ENCODE data around the gene MGAT5B.
"Not testable (repeated sequence)": the region's sequence is repeated elsewhere in the genome, so short reads cannot be mapped to it uniquely, and the experiment has no call there.

The MGAT5B gene

DNA sequence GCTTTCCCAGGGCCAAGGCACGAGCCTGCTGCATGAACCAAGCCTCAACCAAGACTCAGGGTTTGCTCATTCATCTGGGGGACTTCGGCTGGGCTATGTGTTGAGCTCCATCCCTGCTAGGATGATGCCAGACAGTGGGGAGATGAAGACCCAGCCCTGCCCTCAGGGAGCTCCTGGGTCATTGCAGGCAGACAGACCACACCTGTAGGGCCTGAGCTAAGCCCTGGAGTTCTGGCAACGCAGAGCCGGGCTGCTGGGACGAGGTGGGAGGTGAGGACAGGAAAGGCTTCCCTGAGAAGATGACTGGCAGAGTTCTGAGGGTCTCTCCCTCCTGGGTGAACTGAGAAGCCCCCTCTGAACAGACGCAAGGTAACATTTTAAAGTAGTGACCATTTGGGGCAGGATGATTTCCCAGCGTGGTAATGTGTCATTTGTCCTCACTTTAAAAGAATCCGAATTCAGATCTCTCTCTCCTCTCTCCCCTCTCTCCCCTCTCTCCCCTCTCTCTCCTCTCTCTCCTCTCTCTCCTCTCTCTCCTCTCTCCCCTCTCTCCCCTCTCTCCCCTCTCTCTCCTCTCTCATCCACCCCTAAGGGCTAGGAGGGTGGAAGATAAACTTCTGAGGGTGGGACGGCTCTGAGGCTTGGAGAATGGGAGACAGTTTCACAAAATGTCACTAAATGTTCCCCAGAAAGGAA is 98.4 kb downstream of the MGAT5B start:
- no peaks in the 10 kb centered on the region for H3K9me3 ChIP-seq (ENCODE audit: control insufficient read depth in 5 of 5, low read length in 5 of 5)
- H3K27me3 ChIP-seq (ENCODE audit: control insufficient read depth in 5 of 5, insufficient read depth in 4 of 5, low read length in 5 of 5): peaks cover 21 to 47% (median 44%) of the 10 kb centered on the region in 5 donors
- H3K9ac ChIP-seq (ENCODE audit: low read length in 5 of 5): no peak overlapping the region
- H3K27ac ChIP-seq (ENCODE audit: low read depth, low read length): no peak overlapping the region
- no peaks in the 10 kb centered on the region for H3K36me3 ChIP-seq (ENCODE audit: control insufficient read depth in 5 of 5, insufficient read depth in 5 of 5, low read length in 5 of 5)
- peaks cover 0 to 12% (median 11%) of the 10 kb centered on the region in 5 donors for H3K4me1 ChIP-seq (ENCODE audit: control insufficient read depth in 5 of 5, insufficient read depth in 5 of 5, low read length in 5 of 5)
- no peak overlapping the region for H3K4me3 ChIP-seq (ENCODE audit: low read depth in 1 of 5, low read length in 5 of 5)

GRCh38 chr17:76967762-76968161 is 99.6 kb downstream of the MGAT5B start:
- Histone ChIP-seq H3K4me1 (ENCODE audit: control insufficient read depth in 5 of 5, insufficient read depth in 5 of 5, low read length in 5 of 5) (peaks cover 0 to 12% (median 11%) of the 10 kb centered on the region in 5 donors), H3K9me3 (ENCODE audit: control insufficient read depth in 5 of 5, low read length in 5 of 5) (no peaks in the 10 kb centered on the region), H3K4me3 (ENCODE audit: low read depth in 1 of 5, low read length in 5 of 5) (no peak overlapping the region), H3K36me3 (ENCODE audit: control insufficient read depth in 5 of 5, insufficient read depth in 5 of 5, low read length in 5 of 5) (no peaks in the 10 kb centered on the region), H3K27ac (ENCODE audit: low read depth, low read length) (no peak overlapping the region), H3K9ac (ENCODE audit: low read length in 5 of 5) (no peak overlapping the region), H3K27me3 (ENCODE audit: control insufficient read depth in 5 of 5, insufficient read depth in 4 of 5, low read length in 5 of 5) (peaks cover 24 to 45% (median 44%) of the 10 kb centered on the region in 5 donors)

DNA sequence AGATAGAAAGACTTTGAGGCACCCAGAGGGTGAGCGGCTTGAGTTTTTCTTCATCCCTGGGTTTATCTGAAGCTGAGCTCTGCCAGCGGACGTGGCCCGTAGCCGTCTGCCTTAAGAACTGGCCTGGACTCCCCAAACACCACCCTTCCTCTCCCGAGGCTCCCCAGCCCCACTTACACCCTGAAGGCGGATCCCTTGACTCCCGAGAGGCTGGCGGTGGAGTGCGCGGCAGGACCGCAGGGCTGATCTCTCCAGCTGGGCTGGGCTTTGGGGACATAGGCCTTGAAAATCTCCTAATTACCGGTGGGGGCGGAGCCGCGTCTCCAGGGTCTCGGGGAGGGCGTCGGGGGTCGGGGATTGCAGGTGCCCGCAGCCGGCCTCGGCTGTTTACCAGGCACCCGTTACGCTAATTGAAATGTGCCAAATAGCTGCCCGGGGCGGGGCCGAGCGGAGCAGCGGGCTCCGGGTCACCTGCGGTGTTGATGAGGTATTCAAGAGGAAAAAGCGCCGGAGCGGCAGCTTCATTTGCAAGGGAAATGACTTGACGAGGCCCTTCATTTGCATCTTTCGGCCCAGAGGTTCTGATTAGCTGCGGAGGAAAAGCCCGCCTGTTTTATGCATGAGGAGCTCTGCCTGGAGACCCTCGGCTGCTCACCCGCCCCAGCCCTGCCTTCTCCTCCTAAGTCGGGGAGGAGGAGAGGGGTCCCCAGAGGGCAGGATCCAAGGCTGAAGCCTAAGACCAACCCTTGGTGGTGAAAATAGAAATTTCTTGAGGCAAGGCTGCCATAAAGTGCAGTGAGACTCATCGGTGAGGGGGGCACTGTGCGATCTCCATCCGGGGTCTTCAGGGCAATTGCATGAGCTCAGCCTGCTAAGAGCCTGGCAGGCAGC is 100.7 kb downstream of the MGAT5B start:
- no peak overlapping the region for H3K27ac ChIP-seq (ENCODE audit: low read depth, low read length)
- H3K9ac ChIP-seq (ENCODE audit: low read length in 5 of 5): no peak overlapping the region
- H3K27me3 ChIP-seq (ENCODE audit: control insufficient read depth in 5 of 5, insufficient read depth in 4 of 5, low read length in 5 of 5): peaks cover 21 to 43% (median 41%) of the 10 kb centered on the region in 5 donors
- H3K4me1 ChIP-seq (ENCODE audit: control insufficient read depth in 5 of 5, insufficient read depth in 5 of 5, low read length in 5 of 5): peaks cover 0 to 12% (median 11%) of the 10 kb centered on the region in 5 donors
- H3K4me3 ChIP-seq (ENCODE audit: low read depth in 1 of 5, low read length in 5 of 5): peak overlapping the region in 4 of 5 donors; percentile 19 to 53 (median 38)
- H3K9me3 ChIP-seq (ENCODE audit: control insufficient read depth in 5 of 5, low read length in 5 of 5): no peaks in the 10 kb centered on the region
- no peaks in the 10 kb centered on the region for H3K36me3 ChIP-seq (ENCODE audit: control insufficient read depth in 5 of 5, insufficient read depth in 5 of 5, low read length in 5 of 5)

- Histone ChIP-seq H3K4me3 (ENCODE audit: low read depth in 1 of 5, low read length in 5 of 5) (peak overlapping the region in 3 of 5 donors; percentile 19 to 40 (median 37)), H3K36me3 (ENCODE audit: control insufficient read depth in 5 of 5, insufficient read depth in 5 of 5, low read length in 5 of 5) (no peaks in the 10 kb centered on the region), H3K27ac (ENCODE audit: low read depth, low read length) (no peak overlapping the region), H3K9ac (ENCODE audit: low read length in 5 of 5) (no peak overlapping the region), H3K4me1 (ENCODE audit: control insufficient read depth in 5 of 5, insufficient read depth in 5 of 5, low read length in 5 of 5) (peaks cover 0 to 12% (median 11%) of the 10 kb centered on the region in 5 donors), H3K9me3 (ENCODE audit: control insufficient read depth in 5 of 5, low read length in 5 of 5) (no peaks in the 10 kb centered on the region), H3K27me3 (ENCODE audit: control insufficient read depth in 5 of 5, insufficient read depth in 4 of 5, low read length in 5 of 5) (peaks cover 18 to 43% (median 41%) of the 10 kb centered on the region in 5 donors)
Observed at GRCh38 chr17:76969598-76970172, 101.5 kb downstream of the MGAT5B start.

GRCh38 chr17:76970228-76970627 is 102.0 kb downstream of the MGAT5B start:
- Histone ChIP-seq H3K27me3 (ENCODE audit: control insufficient read depth in 5 of 5, insufficient read depth in 4 of 5, low read length in 5 of 5) (peaks cover 18 to 46% (median 44%) of the 10 kb centered on the region in 5 donors), H3K4me1 (ENCODE audit: control insufficient read depth in 5 of 5, insufficient read depth in 5 of 5, low read length in 5 of 5) (peaks cover 0 to 12% (median 11%) of the 10 kb centered on the region in 5 donors)
- H3K27ac ChIP-seq (ENCODE audit: low read depth, low read length): not testable (repeated sequence)

DNA sequence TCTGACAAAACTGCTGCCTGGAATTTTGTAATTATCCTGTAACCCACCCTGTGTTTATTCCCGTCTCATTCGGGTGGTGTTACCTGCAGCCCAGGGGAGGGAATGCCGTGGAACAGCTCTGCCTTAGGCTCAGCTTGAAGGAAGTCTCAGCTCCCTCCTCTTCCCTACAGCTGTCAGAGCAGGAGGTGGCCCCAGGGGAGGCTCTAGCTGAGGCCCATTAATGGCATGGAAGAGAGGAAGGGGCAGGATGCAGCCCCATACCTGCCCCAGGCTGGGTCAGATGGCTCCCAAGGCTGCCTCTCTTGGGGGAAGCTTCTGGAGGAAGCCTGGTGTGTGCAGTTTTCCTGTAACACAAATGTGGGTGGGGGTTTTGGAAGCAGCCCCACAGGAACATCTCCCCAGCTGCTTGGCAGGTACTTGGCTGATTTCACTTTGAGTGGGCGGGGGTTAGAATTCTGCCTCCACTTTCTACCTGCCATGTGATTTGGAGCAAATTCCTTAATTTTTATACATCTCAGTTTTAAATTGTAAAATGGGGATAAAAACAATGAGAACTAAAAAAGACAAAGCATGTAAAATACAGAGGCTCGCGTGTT is 103.9 kb downstream of the MGAT5B start:
- Histone ChIP-seq H3K27me3 (ENCODE audit: control insufficient read depth in 5 of 5, insufficient read depth in 4 of 5, low read length in 5 of 5) (peaks cover 18 to 38% (median 35%) of the 10 kb centered on the region in 5 donors), H3K9me3 (ENCODE audit: control insufficient read depth in 5 of 5, low read length in 5 of 5) (no peaks in the 10 kb centered on the region), H3K4me3 (ENCODE audit: low read depth in 1 of 5, low read length in 5 of 5) (no peak overlapping the region), H3K27ac (ENCODE audit: low read depth, low read length) (no peak overlapping the region), H3K4me1 (ENCODE audit: control insufficient read depth in 5 of 5, insufficient read depth in 5 of 5, low read length in 5 of 5) (peaks cover 0 to 12% (median 11%) of the 10 kb centered on the region in 5 donors), H3K9ac (ENCODE audit: low read length in 5 of 5) (no peak overlapping the region), H3K36me3 (ENCODE audit: control insufficient read depth in 5 of 5, insufficient read depth in 5 of 5, low read length in 5 of 5) (no peaks in the 10 kb centered on the region)

More at GRCh38 chr17:76970228-76970627, 102.0 kb downstream of the MGAT5B start:
- H3K9ac ChIP-seq (ENCODE audit: low read length in 5 of 5); H3K36me3 ChIP-seq (ENCODE audit: control insufficient read depth in 5 of 5, insufficient read depth in 5 of 5, low read length in 5 of 5); H3K9me3 ChIP-seq (ENCODE audit: control insufficient read depth in 5 of 5, low read length in 5 of 5); H3K4me3 ChIP-seq (ENCODE audit: low read depth in 1 of 5, low read length in 5 of 5): not testable (repeated sequence)

- peaks cover 15 to 29% (median 27%) of the 10 kb centered on the region in 5 donors for H3K27me3 ChIP-seq (ENCODE audit: control insufficient read depth in 5 of 5, insufficient read depth in 4 of 5, low read length in 5 of 5)
- peaks cover 0 to 12% (median 11%) of the 10 kb centered on the region in 5 donors for H3K4me1 ChIP-seq (ENCODE audit: control insufficient read depth in 5 of 5, insufficient read depth in 5 of 5, low read length in 5 of 5)
- H3K9ac ChIP-seq (ENCODE audit: low read length in 5 of 5): no peak overlapping the region
- H3K9me3 ChIP-seq (ENCODE audit: control insufficient read depth in 5 of 5, low read length in 5 of 5): peaks cover 0 to 6% (median 5%) of the 10 kb centered on the region in 5 donors
- H3K36me3 ChIP-seq (ENCODE audit: control insufficient read depth in 5 of 5, insufficient read depth in 5 of 5, low read length in 5 of 5): no peaks in the 10 kb centered on the region
- H3K4me3 ChIP-seq (ENCODE audit: low read depth in 1 of 5, low read length in 5 of 5): no peak overlapping the region
- no peak overlapping the region for H3K27ac ChIP-seq (ENCODE audit: low read depth, low read length)
Observed at GRCh38 chr17:76973040-76973439, 104.8 kb downstream of the MGAT5B start.

GRCh38 chr17:76974721-76975120 is 106.5 kb downstream of the MGAT5B start:
- no peak overlapping the region for H3K9ac ChIP-seq (ENCODE audit: low read length in 5 of 5)
- H3K4me1 ChIP-seq (ENCODE audit: control insufficient read depth in 5 of 5, insufficient read depth in 5 of 5, low read length in 5 of 5): no peaks in the 10 kb centered on the region
- no peak overlapping the region for H3K4me3 ChIP-seq (ENCODE audit: low read depth in 1 of 5, low read length in 5 of 5)
- H3K9me3 ChIP-seq (ENCODE audit: control insufficient read depth in 5 of 5, low read length in 5 of 5): peaks cover 0 to 9% (median 8%) of the 10 kb centered on the region in 5 donors
- peaks cover 7 to 15% (median 13%) of the 10 kb centered on the region in 5 donors for H3K27me3 ChIP-seq (ENCODE audit: control insufficient read depth in 5 of 5, insufficient read depth in 4 of 5, low read length in 5 of 5)
- H3K36me3 ChIP-seq (ENCODE audit: control insufficient read depth in 5 of 5, insufficient read depth in 5 of 5, low read length in 5 of 5): no peaks in the 10 kb centered on the region
- no peak overlapping the region for H3K27ac ChIP-seq (ENCODE audit: low read depth, low read length)

DNA sequence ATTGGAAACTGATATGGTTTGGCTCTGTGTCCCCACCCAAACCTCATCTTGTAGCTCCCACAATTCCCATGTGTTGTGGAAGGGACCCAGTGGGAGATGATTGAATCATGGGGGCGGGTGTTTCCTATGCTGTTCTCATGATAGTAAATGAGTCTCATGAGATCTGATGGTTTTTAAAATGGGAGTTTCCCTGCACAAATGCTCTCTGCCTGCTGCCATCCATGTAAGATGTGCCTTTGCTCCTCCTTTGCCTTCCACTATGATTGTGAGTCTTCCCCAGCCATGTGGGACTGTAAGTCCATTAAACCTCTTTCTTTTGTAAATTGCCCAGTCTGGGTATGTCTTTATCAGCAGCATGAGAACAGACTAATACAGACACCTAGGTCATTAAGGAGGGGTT is 109.8 kb downstream of the MGAT5B start:
- H3K27me3 ChIP-seq (ENCODE audit: control insufficient read depth in 5 of 5, insufficient read depth in 4 of 5, low read length in 5 of 5): peaks cover 6 to 15% (median 12%) of the 10 kb centered on the region in 5 donors
- H3K9me3 ChIP-seq (ENCODE audit: control insufficient read depth in 5 of 5, low read length in 5 of 5); H3K4me1 ChIP-seq (ENCODE audit: control insufficient read depth in 5 of 5, insufficient read depth in 5 of 5, low read length in 5 of 5); H3K4me3 ChIP-seq (ENCODE audit: low read depth in 1 of 5, low read length in 5 of 5); H3K9ac ChIP-seq (ENCODE audit: low read length in 5 of 5); H3K36me3 ChIP-seq (ENCODE audit: control insufficient read depth in 5 of 5, insufficient read depth in 5 of 5, low read length in 5 of 5); H3K27ac ChIP-seq (ENCODE audit: low read depth, low read length): not testable (repeated sequence)

All from subcutaneous abdominal adipose tissue (tissue), 5 donors.